Measurements from ENCODE around the gene NKIRAS2.

GRCh38 chr17:42009170-42009569, 10.7 kb upstream of the NKIRAS2 start:
- TF ChIP-seq BHLHE40 (IDR thresholded peaks at IDR 0.05; ENCODE audit: low read depth, low read length) = no peak
- TF ChIP-seq, protein P1, sequence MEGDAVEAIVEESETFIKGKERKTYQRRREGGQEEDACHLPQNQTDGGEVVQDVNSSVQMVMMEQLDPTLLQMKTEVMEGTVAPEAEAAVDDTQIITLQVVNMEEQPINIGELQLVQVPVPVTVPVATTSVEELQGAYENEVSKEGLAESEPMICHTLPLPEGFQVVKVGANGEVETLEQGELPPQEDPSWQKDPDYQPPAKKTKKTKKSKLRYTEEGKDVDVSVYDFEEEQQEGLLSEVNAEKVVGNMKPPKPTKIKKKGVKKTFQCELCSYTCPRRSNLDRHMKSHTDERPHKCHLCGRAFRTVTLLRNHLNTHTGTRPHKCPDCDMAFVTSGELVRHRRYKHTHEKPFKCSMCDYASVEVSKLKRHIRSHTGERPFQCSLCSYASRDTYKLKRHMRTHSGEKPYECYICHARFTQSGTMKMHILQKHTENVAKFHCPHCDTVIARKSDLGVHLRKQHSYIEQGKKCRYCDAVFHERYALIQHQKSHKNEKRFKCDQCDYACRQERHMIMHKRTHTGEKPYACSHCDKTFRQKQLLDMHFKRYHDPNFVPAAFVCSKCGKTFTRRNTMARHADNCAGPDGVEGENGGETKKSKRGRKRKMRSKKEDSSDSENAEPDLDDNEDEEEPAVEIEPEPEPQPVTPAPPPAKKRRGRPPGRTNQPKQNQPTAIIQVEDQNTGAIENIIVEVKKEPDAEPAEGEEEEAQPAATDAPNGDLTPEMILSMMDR (conservative IDR thresholded peaks at IDR 0.05; ENCODE audit: low read depth, low read length) = 0 out of 2 replicates have a peak, but pooled peaks have one; percentile 14
- no peak for TF ChIP-seq CHD1 (IDR thresholded peaks at IDR 0.05; ENCODE audit: low read depth, low read length)
- TF ChIP-seq MAFK (IDR thresholded peaks at IDR 0.05; ENCODE audit: low read depth, low read length) = no peak
- no peak for TF ChIP-seq POLR2A (IDR thresholded peaks at IDR 0.05; ENCODE audit: low read depth, low read length)
- TF ChIP-seq RFX5 (IDR thresholded peaks at IDR 0.05; ENCODE audit: low read depth, low read length) = no peak
- TF ChIP-seq SMC3 (IDR thresholded peaks at IDR 0.05; ENCODE audit: low read depth, low read length) = no peak
- TF ChIP-seq CEBPB (IDR thresholded peaks at IDR 0.05; ENCODE audit: low read depth, low read length) = no peak
- no peak for TF ChIP-seq RAD21 (IDR thresholded peaks at IDR 0.05; ENCODE audit: low read length)
